Germinal center (tissue), 1 donor: Measurements from ENCODE around the gene RIMS1.

ENCODE experiments used
- DNase-seq: peaks from one replicate; pipeline ENCODE4 v3.0.0; 2012; ENCODE audit warnings: mixed read lengths, low spot score

RIMS1 gene, protein sequence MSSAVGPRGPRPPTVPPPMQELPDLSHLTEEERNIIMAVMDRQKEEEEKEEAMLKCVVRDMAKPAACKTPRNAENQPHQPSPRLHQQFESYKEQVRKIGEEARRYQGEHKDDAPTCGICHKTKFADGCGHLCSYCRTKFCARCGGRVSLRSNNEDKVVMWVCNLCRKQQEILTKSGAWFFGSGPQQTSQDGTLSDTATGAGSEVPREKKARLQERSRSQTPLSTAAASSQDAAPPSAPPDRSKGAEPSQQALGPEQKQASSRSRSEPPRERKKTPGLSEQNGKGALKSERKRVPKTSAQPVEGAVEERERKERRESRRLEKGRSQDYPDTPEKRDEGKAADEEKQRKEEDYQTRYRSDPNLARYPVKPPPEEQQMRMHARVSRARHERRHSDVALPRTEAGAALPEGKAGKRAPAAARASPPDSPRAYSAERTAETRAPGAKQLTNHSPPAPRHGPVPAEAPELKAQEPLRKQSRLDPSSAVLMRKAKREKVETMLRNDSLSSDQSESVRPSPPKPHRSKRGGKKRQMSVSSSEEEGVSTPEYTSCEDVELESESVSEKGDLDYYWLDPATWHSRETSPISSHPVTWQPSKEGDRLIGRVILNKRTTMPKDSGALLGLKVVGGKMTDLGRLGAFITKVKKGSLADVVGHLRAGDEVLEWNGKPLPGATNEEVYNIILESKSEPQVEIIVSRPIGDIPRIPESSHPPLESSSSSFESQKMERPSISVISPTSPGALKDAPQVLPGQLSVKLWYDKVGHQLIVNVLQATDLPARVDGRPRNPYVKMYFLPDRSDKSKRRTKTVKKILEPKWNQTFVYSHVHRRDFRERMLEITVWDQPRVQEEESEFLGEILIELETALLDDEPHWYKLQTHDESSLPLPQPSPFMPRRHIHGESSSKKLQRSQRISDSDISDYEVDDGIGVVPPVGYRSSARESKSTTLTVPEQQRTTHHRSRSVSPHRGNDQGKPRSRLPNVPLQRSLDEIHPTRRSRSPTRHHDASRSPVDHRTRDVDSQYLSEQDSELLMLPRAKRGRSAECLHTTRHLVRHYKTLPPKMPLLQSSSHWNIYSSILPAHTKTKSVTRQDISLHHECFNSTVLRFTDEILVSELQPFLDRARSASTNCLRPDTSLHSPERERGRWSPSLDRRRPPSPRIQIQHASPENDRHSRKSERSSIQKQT (N-terminal part only)

DNA sequence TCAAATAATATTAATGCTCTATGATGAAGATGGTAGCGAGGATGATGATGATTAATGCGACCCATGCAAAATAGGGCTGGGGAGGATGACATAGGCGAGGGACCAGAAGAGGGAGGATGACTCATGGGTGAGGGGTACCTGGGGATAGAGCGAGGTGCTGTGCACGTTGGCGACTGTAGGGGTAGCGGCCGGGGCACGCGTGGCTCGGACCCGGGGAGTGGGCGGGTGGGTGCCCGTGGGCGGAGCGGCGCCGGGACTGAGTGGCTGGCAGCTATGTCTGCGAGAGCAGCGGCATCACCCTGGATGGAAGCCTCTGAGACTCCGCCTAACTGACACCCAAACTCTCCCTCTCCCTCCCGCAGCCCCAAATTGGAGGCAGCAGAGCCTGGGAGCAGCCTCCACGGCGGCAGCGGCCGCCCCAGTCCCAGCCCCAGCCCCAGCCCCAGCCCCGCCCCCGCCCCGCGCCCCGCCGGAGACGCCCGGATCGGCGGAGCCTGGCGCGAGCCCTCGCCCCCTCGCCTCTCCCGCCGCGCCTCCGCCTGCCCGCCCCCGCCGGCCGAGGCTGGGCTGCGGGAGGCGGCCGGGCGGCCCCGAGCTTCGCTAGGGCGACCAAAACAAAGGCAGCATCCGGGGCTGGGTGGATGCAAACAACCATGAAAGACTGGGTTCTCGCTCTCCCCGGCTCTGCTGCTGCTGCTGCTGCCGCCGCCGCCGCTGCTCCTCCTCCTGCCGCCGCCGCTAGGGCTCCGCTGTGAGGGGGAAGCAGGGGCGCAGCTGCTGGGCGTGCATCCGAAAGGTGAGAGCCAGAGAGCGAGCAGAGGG lies at the start of gene RIMS1:
TSS of gene RIMS1 (plus strand) at position 367 of the 822 bp plus-strand sequence. CDS start 474 bp downstream, outside the sequence.
- peak; percentile 34 for DNase-seq

DNA sequence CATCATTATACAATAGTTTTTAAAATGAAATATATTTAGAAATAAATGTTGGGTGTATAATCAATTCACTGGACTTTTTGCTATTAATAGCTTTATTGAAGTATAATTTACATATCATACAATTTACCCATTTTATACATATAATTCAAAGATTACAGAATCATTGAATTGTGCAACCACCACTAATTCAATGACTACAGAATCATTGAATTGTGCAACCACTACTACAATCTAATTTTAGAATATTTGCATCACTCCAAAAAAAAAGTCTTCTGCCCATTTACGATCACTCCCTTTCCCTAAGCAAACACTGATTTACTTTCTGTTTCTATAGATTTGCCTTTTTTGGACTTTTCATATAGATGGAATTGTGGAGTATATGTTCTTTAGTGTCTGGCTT lies 35.1 kb upstream of the RIMS1 start:
- no peak for DNase-seq

DNA sequence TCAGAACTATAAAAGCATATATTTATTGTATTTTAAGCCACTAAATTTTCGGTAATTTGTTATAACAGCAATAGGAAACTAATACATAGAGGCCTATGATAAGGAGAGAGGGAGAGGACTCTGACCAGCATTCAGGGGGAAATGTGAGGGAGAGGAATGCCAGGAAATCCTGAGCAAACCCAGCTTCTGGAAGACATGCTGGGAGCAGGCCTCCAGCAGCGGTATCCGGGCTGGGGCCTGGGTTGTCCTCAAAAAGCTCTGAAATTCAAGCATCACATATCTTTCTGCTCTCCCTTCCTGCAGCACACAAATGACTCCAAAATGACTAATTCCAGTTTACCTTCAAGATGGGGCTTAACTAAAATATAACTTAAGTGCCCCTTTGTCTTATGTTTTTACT lies 33.4 kb upstream of the RIMS1 start:
- no peak for DNase-seq

DNA sequence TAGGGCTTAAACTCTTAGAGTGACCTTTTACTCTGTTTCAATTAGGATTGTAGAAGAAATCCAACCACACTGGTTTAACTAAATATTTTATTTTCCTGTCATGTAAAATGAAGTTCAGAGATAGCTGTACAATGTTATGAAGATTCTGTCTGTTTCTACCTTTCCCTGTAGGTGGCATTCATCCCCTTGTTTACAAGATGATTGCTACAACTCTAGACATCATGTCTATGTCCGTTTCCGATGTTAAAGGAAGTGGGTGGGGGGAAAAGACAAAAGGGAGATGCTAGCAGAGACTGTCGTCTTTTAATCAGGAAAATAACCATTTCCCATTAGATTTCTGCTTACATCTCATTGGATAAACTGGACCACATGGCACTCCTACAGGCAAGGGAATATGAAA lies 30.9 kb upstream of the RIMS1 start:
- no peak for DNase-seq

DNA sequence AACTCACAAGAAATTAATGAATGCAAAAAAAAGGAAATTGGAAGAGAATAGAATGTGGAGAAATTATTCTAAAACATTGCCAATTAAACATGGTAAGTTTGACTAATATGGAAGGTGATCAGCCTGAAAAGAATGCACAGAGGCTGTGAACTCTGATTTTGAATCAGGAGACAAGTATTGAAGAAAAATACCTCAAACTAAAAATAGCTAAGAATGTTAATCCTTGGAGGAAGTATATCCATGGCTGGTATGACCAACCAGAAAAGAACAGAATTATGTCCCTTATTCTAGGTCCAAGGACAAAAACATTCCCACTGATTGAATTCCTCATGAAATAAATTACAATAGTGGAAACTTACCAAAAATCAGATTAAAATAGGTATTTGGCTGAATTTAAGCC lies 7.3 kb upstream of the RIMS1 start:
- DNase-seq = no peak

DNA sequence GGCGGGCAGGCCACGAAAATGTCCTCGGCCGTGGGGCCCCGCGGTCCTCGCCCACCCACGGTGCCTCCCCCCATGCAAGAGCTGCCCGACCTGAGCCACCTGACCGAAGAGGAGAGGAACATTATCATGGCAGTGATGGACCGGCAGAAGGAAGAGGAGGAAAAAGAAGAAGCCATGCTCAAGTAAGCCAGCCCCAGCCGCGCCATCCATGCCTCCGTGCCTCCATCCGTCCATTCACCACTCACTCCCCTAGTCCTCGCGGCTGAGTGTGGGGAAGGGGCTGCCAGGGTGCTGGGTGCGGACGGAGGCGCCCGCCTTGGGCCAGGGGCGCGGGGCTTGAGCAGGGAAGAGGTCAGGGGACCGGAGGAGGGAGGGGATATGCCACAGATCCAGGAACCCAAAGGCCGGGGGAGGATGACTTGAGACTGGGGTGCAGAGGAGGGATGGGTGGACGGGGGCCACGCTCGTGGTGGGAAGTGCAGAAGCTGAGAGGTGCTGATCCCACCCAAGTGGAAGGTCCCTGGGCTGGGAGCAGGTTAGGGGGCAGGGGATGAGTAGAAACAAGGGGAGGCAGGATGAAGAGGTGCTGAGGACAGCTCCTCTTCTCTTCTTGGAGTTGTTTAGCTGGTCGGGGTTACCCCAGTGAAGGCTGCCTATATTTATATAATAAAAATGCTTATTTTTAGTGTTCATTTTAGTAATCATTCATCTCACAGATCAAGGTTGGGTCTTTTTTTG lies 825 bp downstream of the RIMS1 start:
- no peak for DNase-seq

DNA sequence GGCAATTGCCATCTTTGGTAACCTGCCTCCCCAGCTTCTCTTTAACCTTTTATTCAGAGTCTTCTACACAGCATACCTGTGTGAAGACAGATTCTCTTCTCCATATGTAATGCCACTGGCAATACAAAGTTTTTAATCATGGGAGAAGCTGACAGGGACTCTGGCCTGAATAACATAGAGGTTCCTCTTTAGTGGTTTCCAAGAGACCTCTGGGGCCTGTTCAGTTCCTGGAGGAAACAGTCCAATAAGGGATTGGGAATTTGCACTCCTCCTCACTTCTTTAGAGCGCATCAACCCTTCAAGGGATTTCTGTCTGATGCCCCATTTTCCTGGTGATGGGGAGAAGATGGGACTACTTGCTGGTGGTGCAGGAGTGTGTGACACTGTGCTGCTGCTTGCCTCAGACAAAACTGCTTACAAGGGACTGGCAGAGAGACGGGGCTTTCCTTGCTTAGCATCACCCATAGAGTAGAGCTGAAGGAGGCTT lies 1.4 kb downstream of the RIMS1 start:
- no peak for DNase-seq

DNA sequence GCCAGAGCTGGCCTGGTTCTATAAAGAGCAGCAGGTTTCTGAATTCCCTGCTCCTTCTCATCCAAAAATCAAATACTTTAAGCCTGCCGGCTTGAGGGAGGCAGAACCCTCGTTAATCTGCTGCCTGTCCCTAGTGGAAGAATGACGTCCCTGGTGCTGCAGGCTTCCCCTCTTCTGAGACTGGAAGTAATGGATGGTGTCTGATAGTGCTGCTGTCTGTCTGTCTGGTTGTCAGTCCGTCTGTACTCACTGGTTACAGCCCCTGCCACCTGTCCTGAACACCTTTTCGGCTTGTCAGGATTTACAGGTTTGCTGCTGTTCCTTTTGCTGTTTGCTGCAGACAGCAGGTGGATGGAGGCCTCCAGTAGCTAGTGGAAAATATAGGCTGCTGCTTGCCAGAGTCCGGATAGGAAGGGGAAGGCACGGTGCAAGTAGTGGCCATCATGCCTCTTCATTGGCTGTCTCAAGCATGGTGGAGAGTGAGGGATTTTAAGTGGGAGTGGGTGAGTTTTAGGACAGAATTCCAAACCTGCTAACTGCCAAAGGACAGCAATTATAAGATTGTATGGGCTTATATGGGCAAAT lies 2.5 kb downstream of the RIMS1 start:
- no peak for DNase-seq

DNA sequence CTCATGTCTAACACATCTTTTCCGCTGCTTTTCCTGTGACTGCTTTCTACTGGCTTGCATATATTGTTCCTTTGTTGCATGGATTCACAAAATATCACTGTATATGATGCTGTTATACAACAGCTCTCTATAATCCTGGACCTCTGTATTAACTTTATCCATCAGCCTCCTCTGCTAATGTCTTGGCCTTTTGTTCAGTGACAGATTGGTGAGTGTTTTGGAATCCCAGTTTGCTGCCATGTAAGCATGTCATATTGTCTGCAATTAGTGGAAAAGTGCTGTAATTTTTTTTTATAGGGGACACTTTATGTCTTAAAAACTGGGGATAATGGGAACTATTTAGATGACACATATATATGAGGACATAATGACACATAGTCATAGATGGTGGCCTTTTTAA lies 3.0 kb downstream of the RIMS1 start:
- DNase-seq = no peak

DNA sequence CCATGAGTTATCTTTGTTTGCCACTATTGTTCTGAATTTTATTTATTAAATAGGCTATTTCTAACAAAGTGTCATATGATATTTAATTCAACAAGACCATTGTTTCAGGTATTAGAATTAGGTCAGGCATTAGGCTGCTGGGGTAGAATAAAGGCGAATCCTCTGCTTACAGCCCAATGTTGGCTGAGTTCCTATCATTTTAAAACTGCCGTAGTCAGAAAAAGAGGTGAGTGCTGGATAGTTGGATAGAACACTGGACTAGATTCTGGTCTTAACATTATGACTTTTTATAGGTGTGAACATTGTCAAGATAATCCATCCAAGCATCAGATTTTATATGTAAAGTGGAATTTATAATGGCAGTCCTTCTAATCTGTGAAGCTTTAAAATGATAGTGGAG lies 6.3 kb downstream of the RIMS1 start:
- no peak for DNase-seq

DNA sequence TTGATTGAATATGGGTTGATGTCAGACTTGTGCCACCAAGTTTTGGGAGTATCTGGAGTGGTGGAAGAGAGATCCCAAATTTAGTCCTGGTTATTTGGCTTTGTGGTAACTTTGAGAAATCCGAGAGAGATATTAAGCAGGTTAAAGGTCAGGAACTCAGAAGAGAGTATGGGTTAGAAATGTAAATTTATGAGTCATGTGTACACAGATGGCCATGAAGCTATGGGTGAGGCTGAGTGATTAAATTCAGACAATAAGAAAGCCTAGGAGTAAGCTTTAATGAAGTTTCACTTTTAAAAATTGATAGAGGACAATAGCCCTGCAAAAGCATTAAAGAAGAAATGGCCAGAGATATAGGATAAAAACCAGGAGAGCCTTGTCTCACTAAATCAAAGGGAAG lies 14.3 kb downstream of the RIMS1 start:
- DNase-seq = no peak

DNA sequence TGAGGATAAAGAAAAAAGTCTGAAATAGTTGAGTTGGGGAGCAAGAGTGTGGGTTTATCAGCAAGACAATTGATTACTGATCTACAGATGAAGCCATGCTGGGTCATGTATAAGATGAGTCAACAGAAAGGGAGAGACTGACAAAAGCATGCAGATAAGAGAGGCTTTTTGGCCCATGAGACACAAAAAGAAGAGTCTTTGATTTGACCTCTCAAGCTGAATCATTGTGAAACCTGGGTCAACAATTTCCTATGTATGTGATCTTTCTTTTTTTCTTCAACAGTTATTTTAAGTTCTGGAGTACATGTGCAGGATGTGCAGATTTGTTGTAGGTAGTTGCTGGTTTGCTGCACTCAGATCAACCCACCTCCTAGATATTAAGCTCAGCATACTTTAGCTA lies 15.9 kb downstream of the RIMS1 start:
- no peak for DNase-seq

DNA sequence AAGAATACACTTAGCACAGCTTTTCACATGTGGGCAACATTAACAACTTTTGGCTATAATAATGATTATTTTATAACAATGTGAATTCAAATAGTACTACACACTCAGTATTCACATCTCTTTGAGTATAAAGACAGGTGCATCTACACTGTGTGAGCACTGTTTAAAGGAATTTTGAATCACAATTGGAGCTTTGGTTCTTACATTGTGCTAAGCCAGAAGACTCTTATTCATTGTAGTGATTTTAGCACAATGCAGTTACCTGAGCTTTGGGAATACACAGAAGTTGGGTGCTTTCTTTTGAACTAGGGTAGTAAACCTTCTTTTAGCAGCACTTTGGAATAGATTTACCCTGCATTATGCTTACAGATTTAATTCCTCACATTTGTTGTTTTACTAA lies 20.5 kb downstream of the RIMS1 start:
- DNase-seq = no peak

DNA sequence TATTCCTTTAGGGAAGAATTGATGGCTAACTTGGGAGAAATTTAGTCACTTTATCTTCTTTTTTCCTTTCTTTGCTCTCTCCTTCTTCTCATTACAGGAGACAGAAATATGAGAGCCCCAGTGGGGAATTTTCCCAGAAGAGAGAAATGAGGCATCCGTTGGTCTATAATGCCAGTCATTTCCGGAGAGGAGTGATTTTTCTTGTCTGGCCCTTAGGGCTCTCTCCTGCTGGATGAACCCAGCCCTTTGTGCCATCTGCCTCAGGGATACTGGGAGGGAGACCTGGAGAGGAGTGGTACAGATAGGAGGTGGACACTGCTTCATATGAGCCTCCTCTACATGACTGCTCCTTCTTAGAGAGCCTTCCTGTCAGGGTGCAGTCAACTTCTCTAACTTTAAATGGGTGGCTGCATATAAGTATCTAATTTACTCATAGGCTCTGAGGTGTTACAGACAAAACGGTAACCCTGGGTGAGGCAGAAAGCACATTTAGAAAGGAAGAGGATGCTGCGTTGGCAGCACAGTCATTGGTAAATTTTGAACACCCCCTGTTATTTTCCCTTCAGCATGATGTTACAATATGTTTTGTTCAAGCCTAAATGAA lies 21.9 kb downstream of the RIMS1 start:
- DNase-seq = no peak

DNA sequence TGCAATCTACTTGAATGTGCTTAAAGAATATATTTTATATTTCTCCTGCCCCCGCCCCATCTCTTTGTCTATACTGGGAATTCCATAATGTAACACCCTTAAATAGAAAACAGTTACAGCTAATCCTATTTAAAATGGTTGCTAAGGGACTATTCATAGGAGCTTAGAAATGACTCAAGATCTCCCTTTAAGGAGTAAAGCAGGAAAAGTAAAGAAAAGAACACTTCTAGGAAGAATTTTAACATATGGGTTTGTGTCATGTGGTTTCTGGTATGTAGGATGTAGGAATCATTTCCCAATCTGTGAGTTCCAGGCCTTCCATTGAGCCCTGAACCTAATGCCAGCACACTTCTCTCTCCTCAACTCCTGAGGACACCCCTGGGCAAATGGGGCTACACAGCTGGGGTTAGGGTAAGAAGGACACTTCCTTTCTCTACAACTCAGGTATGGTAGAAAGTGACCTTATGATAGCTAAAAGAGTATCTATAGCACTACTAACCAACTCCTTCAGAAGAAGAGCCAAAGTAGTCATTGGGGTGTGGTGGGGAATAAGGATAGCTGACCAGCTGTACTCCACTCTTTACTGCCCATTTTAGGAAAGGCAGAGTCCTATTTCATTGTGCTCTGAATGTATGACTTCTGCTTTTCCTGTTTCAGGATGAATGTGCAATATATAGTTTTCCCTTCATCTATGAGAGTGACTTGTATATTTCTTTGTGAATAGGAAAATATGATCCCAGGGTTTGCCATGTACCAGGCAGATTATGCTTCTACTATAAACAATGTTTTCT lies 27.3 kb downstream of the RIMS1 start:
- no peak for DNase-seq

DNA sequence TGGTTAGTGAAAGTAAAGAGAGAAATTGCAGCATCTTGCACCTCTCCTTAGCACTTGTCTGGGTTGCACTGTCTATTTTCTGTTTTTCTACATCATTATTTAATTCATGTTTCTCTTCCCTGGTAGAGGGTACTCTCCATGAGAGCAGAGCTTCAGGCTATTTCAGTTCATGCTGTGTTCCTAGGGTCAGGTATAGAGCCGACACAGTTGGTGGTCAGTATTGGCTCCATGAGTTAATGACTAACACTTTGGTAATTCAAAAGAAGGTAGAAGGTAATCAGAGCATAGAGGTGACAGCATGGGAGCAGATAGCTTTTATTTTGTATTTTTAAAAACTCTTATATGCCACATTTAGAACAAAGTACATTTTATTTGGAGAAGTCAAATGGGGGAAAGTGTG lies 42.7 kb downstream of the RIMS1 start:
- DNase-seq = no peak

DNA sequence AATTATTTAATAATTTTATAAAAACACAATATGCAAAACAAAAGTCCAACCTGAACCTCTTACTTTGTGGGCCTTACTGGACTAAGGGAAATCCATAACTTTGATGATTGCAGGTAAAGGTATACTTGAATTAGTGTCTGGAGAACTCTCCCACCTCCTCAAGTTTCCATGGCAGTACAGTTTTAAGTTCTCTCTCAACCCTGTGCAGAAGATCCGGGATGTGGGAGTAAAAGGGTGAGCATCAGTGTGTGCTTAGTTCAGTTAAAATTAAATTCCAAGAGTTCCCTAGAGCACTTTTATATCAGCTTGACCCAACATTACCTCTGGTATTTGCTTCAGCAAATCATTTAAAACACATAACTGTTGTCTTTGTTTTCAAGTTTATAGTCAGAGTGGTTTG lies 47.5 kb downstream of the RIMS1 start:
- DNase-seq = no peak

DNA sequence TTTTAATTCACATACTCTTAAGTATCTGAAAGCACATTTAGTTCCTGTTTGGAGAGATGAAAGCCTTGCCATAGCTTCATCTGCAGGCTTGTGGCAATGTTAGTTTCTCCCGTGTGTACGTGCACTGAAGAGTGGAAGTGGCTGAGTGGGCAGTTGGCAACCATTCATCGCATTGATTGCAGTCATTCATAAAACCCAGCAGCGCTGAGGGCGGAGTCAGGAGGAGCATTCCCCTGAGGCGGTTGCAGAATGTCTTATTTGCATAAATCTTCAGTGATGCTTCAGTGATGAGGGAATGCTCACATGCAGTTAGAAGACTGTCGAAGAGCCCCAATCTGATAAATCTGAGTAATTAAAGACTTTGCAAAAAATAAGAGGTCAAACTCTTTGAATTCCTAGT lies 79.1 kb downstream of the RIMS1 start:
- no peak for DNase-seq

DNA sequence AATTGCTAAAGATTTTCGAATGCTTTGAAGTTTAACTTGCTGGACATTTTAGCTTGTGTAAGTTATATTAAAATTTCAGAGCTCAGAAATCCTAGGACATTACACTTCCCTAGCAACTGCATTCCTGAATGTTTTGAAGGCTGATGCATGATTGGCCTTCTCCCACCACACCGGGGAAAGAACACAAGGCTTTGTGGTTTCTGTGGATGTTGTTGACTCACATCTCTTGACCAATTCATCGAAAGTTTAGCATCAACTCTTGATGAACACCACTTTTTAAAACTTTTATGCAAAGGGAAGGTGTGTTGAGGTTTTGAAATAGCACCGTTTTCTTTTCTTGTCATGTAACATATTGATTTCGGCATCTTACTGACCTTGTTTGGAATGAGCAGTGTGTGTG lies 81.1 kb downstream of the RIMS1 start:
- DNase-seq = no peak
